ENCODE data around the gene PTPRN. TPM values are rescaled to one million over a fixed set of nuclear protein-coding genes. Genes with fewer than 3 reads are reported as not detected.
"Not testable (repeated sequence)": the region's sequence is repeated elsewhere in the genome, so short reads cannot be mapped to it uniquely, and the experiment has no call there.

PTPRN gene
- total RNA-seq, 1 donor from 2014 or later, result not detected

DNA sequence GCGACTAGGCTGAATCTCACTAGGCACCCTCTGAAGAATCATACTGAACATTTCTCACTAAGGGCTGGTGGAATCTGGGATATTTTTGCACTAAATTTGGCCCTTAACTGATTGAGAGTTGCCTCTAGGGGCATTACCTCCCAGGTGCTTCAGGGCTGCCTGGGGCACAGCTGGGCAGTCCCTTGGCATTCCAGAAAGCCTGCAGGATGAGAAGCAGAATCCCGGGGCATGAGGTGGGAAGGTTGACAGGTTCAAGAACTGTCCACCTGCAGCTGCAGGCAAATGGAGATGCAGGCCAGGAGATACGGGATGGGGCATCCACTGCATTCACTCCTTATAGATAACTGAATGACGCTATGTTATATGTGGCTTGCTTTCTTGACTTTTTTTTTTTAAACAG lies 15.9 kb upstream of the PTPRN start:
- peaks cover 29% of the 10 kb centered on the region for H3K27me3 ChIP-seq (ENCODE audit: low read depth)
- no peak for TF ChIP-seq CTCF (IDR thresholded peaks at IDR 0.05)
- ATAC-seq, result no peak
- H3K9me3 ChIP-seq, result no peaks in the 10 kb centered on the region
- H3K4me3 ChIP-seq, result no peak overlapping the region
- intact Hi-C loops (cut with DNase I), result no loop called here
- DNase-seq, result no peak
- H3K36me3 ChIP-seq, result no peaks in the 10 kb centered on the region
- H3K4me1 ChIP-seq, result no peaks in the 10 kb centered on the region
- H3K27ac ChIP-seq, result no peak overlapping the region

GRCh38 chr2:219323434-219323833 lies 14.2 kb upstream of the PTPRN start:
- intact Hi-C loops (cut with DNase I), result no loop called here
- ATAC-seq (no peak), DNase-seq (no peak)
- Histone ChIP-seq H3K36me3 (no peaks in the 10 kb centered on the region), H3K4me1 (no peaks in the 10 kb centered on the region), H3K27ac (no peak overlapping the region), H3K4me3 (no peak overlapping the region), H3K27me3 (ENCODE audit: low read depth) (peaks cover 24% of the 10 kb centered on the region), H3K9me3 (no peaks in the 10 kb centered on the region)
- TF ChIP-seq CTCF (IDR thresholded peaks at IDR 0.05), result no peak

DNA sequence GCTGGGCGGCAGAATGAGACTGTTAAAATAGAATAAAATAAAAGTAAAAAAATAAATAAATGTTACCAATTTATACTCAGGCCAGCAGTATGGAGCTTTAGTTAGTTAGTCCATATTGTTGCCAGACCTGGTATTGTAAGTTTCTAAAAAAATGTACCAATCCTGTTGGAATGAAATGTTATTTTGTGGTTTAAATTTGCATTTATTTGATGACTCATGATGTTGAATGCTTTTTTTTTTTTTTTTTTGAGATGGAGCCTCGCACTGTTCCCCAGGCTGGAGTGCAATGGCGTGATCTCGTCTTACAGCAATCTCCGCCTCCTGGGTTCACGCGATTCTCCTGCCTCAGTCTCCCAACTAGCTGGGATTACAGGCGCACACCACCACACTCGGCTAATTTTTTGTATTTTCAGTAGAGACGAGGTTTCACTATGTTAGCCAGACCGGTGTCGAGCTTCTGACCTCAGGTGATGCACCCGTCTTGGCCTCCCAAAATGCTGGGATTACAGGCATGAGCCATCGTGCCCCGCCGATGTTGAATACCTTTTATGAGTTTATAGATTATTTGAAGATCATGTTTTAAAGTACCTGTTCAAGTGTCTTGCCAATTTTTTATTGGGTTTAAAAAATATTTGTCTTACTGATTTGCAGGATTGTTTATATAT lies 5.7 kb upstream of the PTPRN start:
- Histone ChIP-seq H3K36me3 (no peaks in the 10 kb centered on the region), H3K27ac (no peak overlapping the region), H3K4me1 (no peaks in the 10 kb centered on the region), H3K9me3 (no peaks in the 10 kb centered on the region), H3K27me3 (ENCODE audit: low read depth) (peaks cover 17% of the 10 kb centered on the region), H3K4me3 (no peak overlapping the region)
- DNase-seq (no peak), ATAC-seq (no peak)
- intact Hi-C loops (cut with DNase I), result no loop called here
- no peak for TF ChIP-seq CTCF (IDR thresholded peaks at IDR 0.05)

DNA sequence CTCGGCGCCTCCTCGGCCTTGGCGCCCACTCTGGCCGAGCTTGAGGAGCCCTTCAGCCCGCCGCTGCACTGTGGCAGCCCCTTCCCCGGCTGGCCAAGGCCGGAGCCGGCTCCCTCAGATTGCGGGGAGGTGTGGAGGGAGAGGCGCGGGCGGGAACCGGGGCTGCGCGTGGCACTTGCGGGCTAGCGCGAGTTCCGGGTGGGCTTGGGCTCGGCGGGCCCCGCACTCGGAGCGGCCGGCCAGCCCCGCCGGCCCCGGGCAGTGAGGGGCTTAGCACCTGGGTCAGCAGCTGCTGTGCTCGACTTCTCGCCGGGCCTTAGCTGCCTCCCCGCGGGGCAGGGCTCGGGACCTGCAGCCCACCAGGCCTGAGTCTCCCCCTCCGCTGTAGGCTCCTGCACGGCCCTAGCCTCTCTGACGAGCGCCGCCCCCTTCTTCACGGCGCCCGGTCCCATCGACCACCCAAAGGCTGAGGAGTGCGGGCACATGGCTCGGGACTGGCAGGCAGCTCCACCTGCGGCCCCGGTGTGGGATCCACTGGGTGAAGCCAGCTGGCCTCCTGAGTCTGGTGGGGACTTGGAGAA lies 3.6 kb upstream of the PTPRN start:
- peaks cover 39% of the 10 kb centered on the region for H3K27me3 ChIP-seq (ENCODE audit: low read depth)
- H3K4me1 ChIP-seq; intact Hi-C loops (cut with DNase I); H3K9me3 ChIP-seq; H3K36me3 ChIP-seq; H3K27ac ChIP-seq; H3K4me3 ChIP-seq; ATAC-seq; DNase-seq: not testable (repeated sequence)

GRCh38 chr2:219308142-219309101 lies 779 bp downstream of the PTPRN start:
- peak; percentile 63 for DNase-seq
- no peak overlapping the region for H3K27ac ChIP-seq
- peak; percentile 68 to 86 for ATAC-seq

More at GRCh38 chr2:219308142-219309101, 779 bp downstream of the PTPRN start:
- no peak for TF ChIP-seq CTCF (IDR thresholded peaks at IDR 0.05)
- no peaks in the 10 kb centered on the region for H3K4me1 ChIP-seq
- no peaks in the 10 kb centered on the region for H3K36me3 ChIP-seq
- peaks cover 65% of the 10 kb centered on the region for H3K27me3 ChIP-seq (ENCODE audit: low read depth)
- H3K9me3 ChIP-seq, result no peaks in the 10 kb centered on the region
- intact Hi-C loops (cut with DNase I), result no loop called here
- no peak overlapping the region for H3K4me3 ChIP-seq

Data from lower lobe of right lung (tissue), 2 donors.